H1 (cell line): ENCODE data around the gene CD151. TPM values are rescaled to one million over a fixed set of nuclear protein-coding genes. Genes with fewer than 3 reads are reported as not detected.

ENCODE experiments used
- CTCF ChIA-PET: fragments of 300-600 bp; sonication (Branson Sonifier 250); formaldehyde crosslinking; loops from one replicate; lab custom pipeline; 2021; ENCODE audit not compliant: partially characterized antibody; lab: Charles Lee
- POLR2A ChIA-PET: fragments of 300-600 bp; sonication (Branson Sonifier 250); formaldehyde crosslinking; loops from one replicate; lab custom pipeline; 2021; ENCODE audit warnings: inconsistent platforms; ENCODE audit not compliant: partially characterized antibody; lab: Charles Lee
- DNase-seq, 2 experiments: peaks; one replicate each; pipeline versions ENCODE4 v3.0.0 to v3.0.0-alpha.2; 2010 to 2022; ENCODE audit warnings: low spot score in 2 of 2, low read depth in 1 of 2, mixed read lengths in 1 of 2
- FAIRE-seq: peaks from 2 replicates; lab custom pipeline; 2011; peaks lifted over from hg19 to GRCh38; lab: Jason Lieb, UNC
- H2AFZ ChIP-seq: 2 replicates; pipeline ENCODE4 v1.8.1; 2012; ENCODE audit warnings: low read length, inconsistent platforms
- H2AK5ac ChIP-seq: 2 replicates; pipeline ENCODE4 v1.6.1; 2013; ENCODE audit warnings: low read depth, low read length
- H2BK120ac ChIP-seq: replicated peaks from 2 replicates; pipeline ENCODE3; 2013; ENCODE audit warnings: low read depth, low read length, inconsistent platforms
- H2BK12ac ChIP-seq: 2 replicates; pipeline ENCODE4 v1.6.1; 2013; ENCODE audit warnings: low read depth, low read length
- H2BK15ac ChIP-seq: 2 replicates; pipeline ENCODE4 v1.6.1; 2013; ENCODE audit warnings: low read length
- H2BK20ac ChIP-seq: 2 replicates; pipeline ENCODE4 v1.6.1; 2013; ENCODE audit warnings: low read length
- H2BK5ac ChIP-seq: 2 replicates; pipeline ENCODE4 v1.6.1; 2013; ENCODE audit warnings: low read depth, low read length
- H3K14ac ChIP-seq: 2 replicates; pipeline ENCODE4 v1.6.1; 2013; ENCODE audit warnings: inconsistent platforms; ENCODE audit not compliant: insufficient read length
- H3K18ac ChIP-seq: 2 replicates; pipeline ENCODE4 v1.6.1; 2013; ENCODE audit warnings: low read length; ENCODE audit errors: extremely low read depth
- H3K23ac ChIP-seq: 2 replicates; pipeline ENCODE4 v1.6.1; 2013; ENCODE audit warnings: inconsistent platforms; ENCODE audit not compliant: insufficient read length
- H3K23me2 ChIP-seq: 2 replicates; pipeline ENCODE4 v1.6.1; 2013; ENCODE audit warnings: low read depth, low read length
- H3K27ac ChIP-seq: 2 replicates; pipeline ENCODE4 v1.6.1; 2011; ENCODE audit warnings: low read depth, low read length, inconsistent platforms
- H3K27me3 ChIP-seq, 4 experiments: replicated peaks in 1 of 4; 1 replicate in 1 of 4; 2 replicates in 3 of 4; pipeline versions ENCODE4 v1.6.1 to v1.8.1; 2011 to 2013; ENCODE audit warnings: low read length in 3 of 4, mild to moderate bottlenecking in 3 of 4, inconsistent platforms in 2 of 4, mixed read lengths in 2 of 4, moderate library complexity in 1 of 4; ENCODE audit not compliant: control insufficient read depth in 3 of 4, insufficient read depth in 3 of 4; ENCODE audit errors: extremely low read depth in 1 of 4
- H3K36me3 ChIP-seq, 4 experiments: 2 replicates each; pipeline versions ENCODE4 v1.6.1 to v1.8.1; 2011 to 2013; ENCODE audit warnings: mild to moderate bottlenecking in 4 of 4, low read length in 3 of 4, moderate library complexity in 2 of 4, control low read depth in 1 of 4, inconsistent platforms in 1 of 4; ENCODE audit not compliant: insufficient read depth in 4 of 4, control insufficient read depth in 2 of 4
- H3K4ac ChIP-seq: replicated peaks from 2 replicates; pipeline ENCODE3; 2013; ENCODE audit warnings: low read length, low read depth, mixed read lengths, inconsistent platforms; ENCODE audit not compliant: insufficient read length
- H3K4me1 ChIP-seq, 4 experiments: replicated peaks in 1 of 4; 1 replicate in 1 of 4; 2 replicates in 3 of 4; pipeline versions ENCODE4 v1.6.1 to v1.8.1; 2011 to 2013; ENCODE audit warnings: low read length in 3 of 4, inconsistent platforms in 2 of 4, mixed read lengths in 1 of 4; ENCODE audit not compliant: insufficient read depth in 4 of 4, control insufficient read depth in 3 of 4
- H3K4me2 ChIP-seq, 2 experiments: 2 replicates each; pipeline versions ENCODE4 v1.6.1 to v1.8.1; 2011 to 2013; ENCODE audit warnings: low read depth in 2 of 2, low read length in 2 of 2, control low read depth in 1 of 2, inconsistent platforms in 1 of 2, mild to moderate bottlenecking in 1 of 2; ENCODE audit not compliant: insufficient read depth in 1 of 2
- H3K4me3 ChIP-seq, 4 experiments: fragments of 200-600, 300-600 bp in 1 of 4; sonication (generic), shearing (Covaris generic), sonication (Bioruptor Twin) in 1 of 4; 2 replicates each; pipeline versions ENCODE4 v1.5.1 to v1.8.1; 2011 to 2016; ENCODE audit warnings: low read length in 4 of 4, low read depth in 3 of 4, control low read depth in 2 of 4, inconsistent platforms in 2 of 4, mild to moderate bottlenecking in 2 of 4, mixed read lengths in 1 of 4, moderate library complexity in 1 of 4; ENCODE audit not compliant: insufficient read depth in 2 of 4; ENCODE audit errors: extremely low read depth in 1 of 4
- H3K56ac ChIP-seq: replicated peaks from 2 replicates; pipeline ENCODE3; 2013; ENCODE audit warnings: low read depth, mild to moderate bottlenecking, mixed read lengths, low read length, inconsistent platforms; ENCODE audit not compliant: insufficient read length
- H3K79me1 ChIP-seq: 2 replicates; pipeline ENCODE4 v1.6.1; 2013; ENCODE audit warnings: low read depth, low read length, control low read depth
- H3K79me2 ChIP-seq, 2 experiments: 2 replicates each; pipeline versions ENCODE4 v1.6.1 to v1.8.1; 2012 to 2013; ENCODE audit warnings: low read length in 2 of 2, mild to moderate bottlenecking in 2 of 2, inconsistent platforms in 1 of 2; ENCODE audit not compliant: insufficient read depth in 2 of 2, control insufficient read depth in 1 of 2
- H3K9ac ChIP-seq, 4 experiments: replicated peaks in 1 of 4; 1 replicate in 1 of 4; 2 replicates in 3 of 4; pipeline versions ENCODE4 v1.6.1 to v1.8.1; 2011 to 2013; ENCODE audit warnings: low read depth in 3 of 4, low read length in 3 of 4, control low read depth in 2 of 4, mild to moderate bottlenecking in 2 of 4, moderate library complexity in 2 of 4, inconsistent platforms in 1 of 4; ENCODE audit errors: extremely low read depth in 1 of 4
- H3K9me3 ChIP-seq, 2 experiments: 2 replicates each; pipeline versions ENCODE4 v1.6.1 to v1.8.1; 2012 to 2013; ENCODE audit warnings: mild to moderate bottlenecking in 2 of 2, moderate library complexity in 2 of 2, control low read depth in 1 of 2, inconsistent platforms in 1 of 2, low read depth in 1 of 2, low read length in 1 of 2, mixed read lengths in 1 of 2; ENCODE audit not compliant: insufficient read depth in 2 of 2
- H4K20me1 ChIP-seq, 2 experiments: replicated peaks in 1 of 2; 2 replicates each; pipeline versions ENCODE3 to v1.8.1; 2011 to 2013; ENCODE audit warnings: inconsistent platforms in 2 of 2, low read length in 2 of 2, mild to moderate bottlenecking in 1 of 2; ENCODE audit not compliant: insufficient read depth in 2 of 2, control insufficient read depth in 1 of 2
- H4K5ac ChIP-seq: 2 replicates; pipeline ENCODE4 v1.6.1; 2013; ENCODE audit warnings: low read length, low read depth, mixed read lengths, inconsistent platforms; ENCODE audit not compliant: insufficient read length
- H4K8ac ChIP-seq: 2 replicates; pipeline ENCODE4 v1.8.0; 2013; ENCODE audit warnings: mild to moderate bottlenecking, moderate library complexity, low read length, inconsistent platforms; ENCODE audit not compliant: insufficient read depth; ENCODE audit errors: extremely low read depth
- H4K91ac ChIP-seq: replicated peaks from 2 replicates; pipeline ENCODE3; 2013; ENCODE audit warnings: low read length, mixed read lengths, inconsistent platforms; ENCODE audit not compliant: insufficient read length
- CBX8 ChIP-seq: fragments of 300-800, 300-1000 bp; sonication (generic); IDR thresholded peaks from 2 replicates; pipeline ENCODE4 v1.7.1; 2016; ENCODE audit warnings: low read depth, low read length, borderline replicate concordance
- CHD1 ChIP-seq: IDR thresholded peaks from 2 replicates; pipeline ENCODE4 v1.6.1; 2012; ENCODE audit warnings: low read depth, low read length, improper control_type of control experiment
- CHD2 ChIP-seq: IDR thresholded peaks from 2 replicates; pipeline ENCODE4 v1.6.1; 2012; ENCODE audit warnings: low read length, improper control_type of control experiment
- CTBP2 ChIP-seq: IDR thresholded peaks from 2 replicates; pipeline ENCODE4 v1.7.0; 2011; ENCODE audit warnings: borderline replicate concordance, mild to moderate bottlenecking, moderate library complexity, mixed read lengths, low read length; ENCODE audit not compliant: insufficient read depth, insufficient read length
- HDAC2 ChIP-seq, 2 experiments: fragments of 300-600 bp in 1 of 2; sonication (generic) in 1 of 2; IDR thresholded peaks; 2 replicates each; pipeline ENCODE4 v1.6.1; 2011 to 2012; ENCODE audit warnings: low read depth in 2 of 2, low read length in 2 of 2, mild to moderate bottlenecking in 2 of 2, moderate library complexity in 2 of 2, borderline replicate concordance in 1 of 2, inconsistent platforms in 1 of 2
- KDM1A ChIP-seq: fragments of 200-600, 300-600 bp; sonication (generic); IDR thresholded peaks from 2 replicates; pipeline ENCODE4 v1.7.1; 2016; ENCODE audit warnings: mild to moderate bottlenecking, low read length, borderline replicate concordance
- MAFK ChIP-seq: IDR thresholded peaks from 2 replicates; pipeline ENCODE4 v1.6.1; 2012; ENCODE audit warnings: low read depth, mild to moderate bottlenecking, improper control_type of control experiment, low read length
- NRF1 ChIP-seq: IDR thresholded peaks from 2 replicates; pipeline ENCODE4 v1.6.1; 2011; ENCODE audit warnings: mild to moderate bottlenecking, low read depth, low read length, improper control_type of control experiment
- POLR2A ChIP-seq, 2 experiments: IDR thresholded peaks; 1 replicate in 1 of 2; 2 replicates in 1 of 2; pipeline ENCODE4 v1.6.1; 2011; ENCODE audit warnings: low read depth in 2 of 2, low read length in 2 of 2, mild to moderate bottlenecking in 2 of 2; ENCODE audit errors: control extremely low read depth in 1 of 2
- POLR2AphosphoS5 ChIP-seq: IDR thresholded peaks from 2 replicates; pipeline ENCODE4 v1.6.1; 2011; ENCODE audit warnings: low read depth, low read length
- RBBP5 ChIP-seq: IDR thresholded peaks from 2 replicates; pipeline ENCODE4 v1.7.1; 2012; ENCODE audit warnings: low read depth, mild to moderate bottlenecking, inconsistent platforms, low read length, moderate library complexity, borderline replicate concordance
- SAP30 ChIP-seq: fragments of 300-600 bp; sonication (generic); IDR thresholded peaks from 2 replicates; pipeline ENCODE4 v1.7.1; 2012; ENCODE audit warnings: low read length, moderate library complexity, mild to moderate bottlenecking, inconsistent platforms; ENCODE audit not compliant: insufficient read depth, insufficient replicate concordance
- SP2 ChIP-seq: IDR thresholded peaks from 2 replicates; pipeline ENCODE4 v1.6.1; 2012; ENCODE audit warnings: mild to moderate bottlenecking, low read length, inconsistent platforms
- TAF1 ChIP-seq: IDR thresholded peaks from 2 replicates; pipeline ENCODE4 v1.6.1; 2011; ENCODE audit warnings: mild to moderate bottlenecking, low read depth, low read length
- YY1 ChIP-seq: IDR thresholded peaks from 2 replicates; pipeline ENCODE4 v1.6.1; 2011; ENCODE audit warnings: low read depth, mild to moderate bottlenecking, low read length
- WGBS, 2 experiments: shearing (Covaris generic) in 1 of 2; methylation state at CpG; one replicate each; pipeline versions ENCODE4 v1.1.6 to v1.1.7; 2013 to 2015; ENCODE audit warnings: low lambda C conversion rate in 2 of 2, mixed read lengths in 2 of 2, inconsistent platforms in 1 of 2, low coverage in 1 of 2, missing lambda C conversion rate in 1 of 2; ENCODE audit not compliant: insufficient replicate concordance in 2 of 2, insufficient coverage in 1 of 2, insufficient read length in 1 of 2; ENCODE audit errors: extremely low coverage in 1 of 2, missing lambda C conversion rate in 1 of 2; 5-methylcytosine and 5-hydroxymethylcytosine counted together
- polyA plus RNA-seq, 7 experiments: library from polyadenylated mRNA; depleted of rRNA in 3 of 7; stranded (reverse) in 5 of 7; unstranded in 2 of 7; fragments of >200 nt in 5 of 7; fragments of 200-250 nt in 2 of 7; gene quantifications; 1 replicate in 5 of 7; 2 replicates in 1 of 7; 4 replicates in 1 of 7; pipeline versions ENCODE4 v1.2.1 to v1.2.3, GENCODE V29; 2011 to 2013; ENCODE audit warnings: missing spikeins in 2 of 7, mixed read lengths in 2 of 7
- total RNA-seq: library from RNA; stranded (reverse); fragmentation: NEBNext Ultra II Directional; extraction: Animal tissue kit (Norgen Biotek cat#: 25700); gene quantifications from 2 replicates; pipeline ENCODE4 v1.2.1, GENCODE V29; 2021

Gene CD151
- total and polyA plus RNA-seq, 2 of the 8 experiments (the other 6 are each of a cell fraction or from before 2014, with no cell fraction given), result 101 to 212 TPM

DNA sequence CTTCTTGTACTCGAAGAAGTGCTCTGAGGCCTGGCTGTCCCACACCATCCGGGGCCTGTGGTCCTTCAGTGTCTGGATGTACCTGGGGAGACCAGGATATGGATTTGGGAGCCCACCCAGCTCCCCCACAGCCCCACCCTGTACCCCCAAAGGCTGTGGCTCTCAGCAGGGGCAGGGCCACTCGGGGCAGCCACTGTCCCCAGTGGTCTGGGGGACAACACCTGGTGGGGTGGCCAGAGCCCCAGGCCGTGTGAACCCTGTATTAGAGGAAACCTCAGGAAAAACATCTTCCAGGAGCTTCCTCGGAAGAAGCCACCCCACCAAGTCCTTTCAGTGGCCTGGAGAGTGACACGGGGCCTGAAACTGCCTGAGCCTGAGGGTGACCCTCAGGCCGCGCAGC, 37.7 kb downstream of the CD151 start:
- Histone ChIP-seq H3K18ac (no peak overlapping the region), H3K4me2 (no peak overlapping the region), H3K79me2 (no peaks in the 10 kb centered on the region), H2AFZ (no peak overlapping the region), H3K23ac (no peak overlapping the region), H3K79me1 (no peaks in the 10 kb centered on the region), H2BK15ac (no peak overlapping the region), H3K4me3 (no peak overlapping the region), H2BK5ac (no peak overlapping the region), H2BK12ac (no peak overlapping the region), H3K27ac (no peak overlapping the region), H4K91ac (no peak overlapping the region), H4K5ac (no peak overlapping the region), H4K20me1 (peaks cover 13 to 33% of the 10 kb centered on the region in 2 experiments), H3K9ac (no peak overlapping the region), H3K4me1 (peaks cover 0 to 11% (median 7%) of the 10 kb centered on the region in 4 experiments; a peak in 5 of 7 replicates), H3K4ac (no peak overlapping the region), H3K56ac (no peak overlapping the region), H2BK120ac (no peak overlapping the region), H3K36me3 (peaks cover 0 to 4% (median 0%) of the 10 kb centered on the region in 4 experiments; a peak in 3 of 8 replicates), H3K9me3 (no peaks in the 10 kb centered on the region), H4K8ac (no peak overlapping the region; the same call in 1 of the 2 replicates), H3K27me3 (no peaks in the 10 kb centered on the region), H2AK5ac (no peak overlapping the region), H2BK20ac (no peak overlapping the region), H3K14ac (no peak overlapping the region), H3K23me2 (no peaks in the 10 kb centered on the region)
- CTCF ChIA-PET, result interaction anchor here (0.6 to 6.3 kb wide), 12 partner anchors 13 to 181 kb away, joined by 3 to 35 read pairs (median 5); no protein-coding TSS in a partner anchor
- POLR2A ChIA-PET, result interaction anchor here (1.2 to 1.7 kb wide), 2 partner anchors 10 to 19 kb away, joined by 4 to 5 read pairs; no protein-coding TSS in a partner anchor
- WGBS, 2 experiments, result 74% methylated on average over 8 of the region's 8 CpGs; no CpG with 5 or more reads in 1 of the 2 experiments
- DNase-seq (no peak), FAIRE-seq (no peak)
- TF ChIP-seq POLR2AphosphoS5 (no peak), SP2 (no peak), NRF1 (no peak), HDAC2 (IDR thresholded peaks at IDR 0.05; ENCODE audit: borderline replicate concordance in 1 of 2, low read depth in 2 of 2, low read length in 2 of 2) (no peak), MAFK (no peak), CTBP2 (no peak), CHD1 (no peak), CBX8 (no peak), RBBP5 (no peak), TAF1 (no peak), CHD2 (no peak), POLR2A (IDR thresholded peaks at IDR 0.05; ENCODE audit: control extremely low read depth in 1 of 2, low read depth in 2 of 2, low read length in 2 of 2) (no peak), SAP30 (no peak), KDM1A (no peak), YY1 (no peak)
